ENCODE measurements around the gene GRB10. TPM values are rescaled to one million over a fixed set of nuclear protein-coding genes. Genes with fewer than 3 reads are reported as not detected.

The GRB10 gene
- total RNA-seq, 1 experiment from 2014 or later, result 38.3 TPM

GRCh38 chr7:50799873-50800272, 17.2 kb upstream of the GRB10 start:
- intact Hi-C loops (cut with micrococcal nuclease; ENCODE audit: unreplicated experiment), result no loop called here

GRCh38 chr7:50798126-50798525, 15.4 kb upstream of the GRB10 start:
- H3K4me1 ChIP-seq (ENCODE audit: control insufficient read depth, insufficient read depth, low read length), result no peaks in the 10 kb centered on the region
- DNase-seq (ENCODE audit: low read depth, low spot score) (no peak), ATAC-seq (no peak)
- H3K27ac ChIP-seq (ENCODE audit: low read length), result no peak overlapping the region
- ChIA-PET CTCF (no interaction called here), POLR2A (no interaction called here)
- intact Hi-C loops (cut with micrococcal nuclease; ENCODE audit: unreplicated experiment) (no loop called here), in situ Hi-C loops (cut with HindIII; ENCODE audit: low pct_unique_long_range_greater_than_20kb, low sequenced_read_pairs) (no loop called here)
- no peak overlapping the region for H3K4me3 ChIP-seq (ENCODE audit: low read depth in 2 of 2, low read length in 2 of 2)
- BruUV-seq (replicated peaks), result no TSS peak
- H3K9me3 ChIP-seq (ENCODE audit: control insufficient read depth, insufficient read depth, low read depth, low read length), result no peaks in the 10 kb centered on the region
- no peaks in the 10 kb centered on the region for H3K36me3 ChIP-seq (ENCODE audit: control insufficient read depth, insufficient read depth, low read length)
- peaks cover 9% of the 10 kb centered on the region; the same call in 1 of the 2 replicates for H3K27me3 ChIP-seq (ENCODE audit: control insufficient read depth, insufficient read depth, low read length)
- TF ChIP-seq POLR2AphosphoS5 (IDR thresholded peaks at IDR 0.05; ENCODE audit: low read depth, low read length) (no peak), SIN3A (IDR thresholded peaks at IDR 0.05; ENCODE audit: borderline replicate concordance, insufficient read depth, low read depth, low read length) (no peak), CTCF (IDR thresholded peaks at IDR 0.05) (no peak), REST (IDR thresholded peaks at IDR 0.05; ENCODE audit: insufficient read depth in 1 of 2, low read depth in 2 of 2, low read length in 1 of 2) (no peak), TCF7L2 (IDR thresholded peaks at IDR 0.05; ENCODE audit: low read depth, low read length) (no peak)

More at GRCh38 chr7:50799873-50800272, 17.2 kb upstream of the GRB10 start:
- in situ Hi-C loops (cut with HindIII; ENCODE audit: low pct_unique_long_range_greater_than_20kb, low sequenced_read_pairs), result no loop called here
- Histone ChIP-seq H3K27me3 (ENCODE audit: control insufficient read depth, insufficient read depth, low read length) (peaks cover 7% of the 10 kb centered on the region; the same call in 1 of the 2 replicates), H3K9me3 (ENCODE audit: control insufficient read depth, insufficient read depth, low read depth, low read length) (no peaks in the 10 kb centered on the region), H3K4me3 (ENCODE audit: low read depth in 2 of 2, low read length in 2 of 2) (no peak overlapping the region), H3K27ac (ENCODE audit: low read length) (no peak overlapping the region), H3K4me1 (ENCODE audit: control insufficient read depth, insufficient read depth, low read length) (peaks cover 6% of the 10 kb centered on the region; the same call in 1 of the 2 replicates), H3K36me3 (ENCODE audit: control insufficient read depth, insufficient read depth, low read length) (no peaks in the 10 kb centered on the region)
- ATAC-seq (no peak), DNase-seq (ENCODE audit: low read depth, low spot score) (no peak)
- CTCF ChIA-PET, result no interaction called here
- POLR2A ChIA-PET, result interaction anchor here (0.6 kb wide), 1 partner anchor 12 kb away, joined by 5 read pairs; no protein-coding TSS in a partner anchor
- no peak for TF ChIP-seq SIN3A (IDR thresholded peaks at IDR 0.05; ENCODE audit: borderline replicate concordance, insufficient read depth, low read depth, low read length)
- no TSS peak for BruUV-seq (replicated peaks)

GRCh38 chr7:50795831-50796230, 13.1 kb upstream of the GRB10 start:
- POLR2A ChIA-PET, result interaction anchor here (0.6 kb wide), 1 partner anchor 234 kb away, joined by 3 read pairs; no protein-coding TSS in a partner anchor
- intact Hi-C loops (cut with micrococcal nuclease; ENCODE audit: unreplicated experiment), result no loop called here
- H3K36me3 ChIP-seq (ENCODE audit: control insufficient read depth, insufficient read depth, low read length), result no peaks in the 10 kb centered on the region
- ATAC-seq (no peak), DNase-seq (ENCODE audit: low read depth, low spot score) (no peak)
- H3K27me3 ChIP-seq (ENCODE audit: control insufficient read depth, insufficient read depth, low read length), result peaks cover 5% of the 10 kb centered on the region; the same call in 1 of the 2 replicates
- no peak overlapping the region for H3K27ac ChIP-seq (ENCODE audit: low read length)
- in situ Hi-C loops (cut with HindIII; ENCODE audit: low pct_unique_long_range_greater_than_20kb, low sequenced_read_pairs), result no loop called here
- no peaks in the 10 kb centered on the region for H3K9me3 ChIP-seq (ENCODE audit: control insufficient read depth, insufficient read depth, low read depth, low read length)
- no peak overlapping the region for H3K4me3 ChIP-seq (ENCODE audit: low read depth in 2 of 2, low read length in 2 of 2)
- no TSS peak for BruUV-seq (replicated peaks)
- TF ChIP-seq CTCF (IDR thresholded peaks at IDR 0.05) (peak; percentile 65), REST (IDR thresholded peaks at IDR 0.05; ENCODE audit: insufficient read depth in 1 of 2, low read depth in 2 of 2, low read length in 1 of 2) (no peak), TCF7L2 (IDR thresholded peaks at IDR 0.05; ENCODE audit: low read depth, low read length) (no peak)
- peaks cover 2% of the 10 kb centered on the region for H3K4me1 ChIP-seq (ENCODE audit: control insufficient read depth, insufficient read depth, low read length)
- CTCF ChIA-PET, result interaction anchor here (0.6 kb wide), 1 partner anchor 259 kb away, joined by 4 read pairs; no protein-coding TSS in a partner anchor
